ENCODE measurements around the gene IL1RAPL1. TPM values are rescaled to one million over a fixed set of nuclear protein-coding genes. Genes with fewer than 3 reads are reported as not detected.

IL1RAPL1 gene
- polyA plus RNA-seq, 1 donor from 2014 or later: not detected

DNA sequence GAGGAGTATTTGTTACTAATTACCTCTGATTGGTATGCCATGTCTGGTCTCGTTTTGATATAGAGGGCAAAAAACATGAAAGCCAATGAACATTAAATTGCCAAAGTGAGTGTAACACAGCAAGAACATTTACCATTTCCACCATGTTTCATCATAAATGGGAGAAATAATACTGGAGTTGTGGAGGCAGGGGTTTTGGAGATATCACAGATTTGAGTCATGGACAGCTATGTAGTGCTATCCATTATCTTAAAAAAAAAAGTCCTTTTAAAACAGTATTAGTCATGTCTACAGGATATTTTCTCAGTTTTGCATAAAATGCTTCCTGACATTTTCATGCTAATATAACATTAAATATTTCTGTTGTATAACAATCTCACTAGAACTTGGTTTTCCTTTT lies 301.2 kb downstream of the IL1RAPL1 start:
- Histone ChIP-seq H4K20me1 (ENCODE audit: insufficient read depth) (no peaks in the 10 kb centered on the region), H3K79me2 (replicated peaks; ENCODE audit: insufficient read depth, low read length) (no peaks in the 10 kb centered on the region), H2AFZ (ENCODE audit: low read depth, low read length) (no peak overlapping the region), H3K27ac (ENCODE audit: low read length) (no peak overlapping the region), H3K9ac (ENCODE audit: low read length) (no peak overlapping the region), H3K9me3 (ENCODE audit: low read length) (no peaks in the 10 kb centered on the region), H3K27me3 (ENCODE audit: insufficient read depth, low read depth, low read length) (no peaks in the 10 kb centered on the region), H3K9me2 (ENCODE audit: insufficient read depth, low read length) (no peaks in the 10 kb centered on the region), H3K36me3 (ENCODE audit: insufficient read depth, low read length) (no peaks in the 10 kb centered on the region), H3K4me2 (ENCODE audit: low read length) (no peak overlapping the region), H3K4me3 (ENCODE audit: low read length) (no peak overlapping the region), H3F3A (ENCODE audit: insufficient read depth, low read length, poor library complexity, severe bottlenecking) (no peaks in the 10 kb centered on the region)
- TF ChIP-seq CTCF (IDR thresholded peaks at IDR 0.05; ENCODE audit: poor library complexity, severe bottlenecking) (no peak), POLR2AphosphoS5 (IDR thresholded peaks at IDR 0.05) (no peak), MXI1 (conservative IDR thresholded peaks at IDR 0.05; ENCODE audit: poor library complexity, severe bottlenecking) (no peak), EP300 (conservative IDR thresholded peaks at IDR 0.05; ENCODE audit: poor library complexity, severe bottlenecking) (no peak), EZH2 (IDR thresholded peaks at IDR 0.05; ENCODE audit: borderline replicate concordance, insufficient read depth, low read length, poor library complexity, severe bottlenecking) (no peak), TAF1 (IDR thresholded peaks at IDR 0.05; ENCODE audit: low read depth) (no peak), REST (IDR thresholded peaks at IDR 0.05; ENCODE audit: borderline replicate concordance) (no peak), SMC3 (conservative IDR thresholded peaks at IDR 0.05; ENCODE audit: poor library complexity) (no peak), RAD21 (conservative IDR thresholded peaks at IDR 0.05) (no peak)

DNA sequence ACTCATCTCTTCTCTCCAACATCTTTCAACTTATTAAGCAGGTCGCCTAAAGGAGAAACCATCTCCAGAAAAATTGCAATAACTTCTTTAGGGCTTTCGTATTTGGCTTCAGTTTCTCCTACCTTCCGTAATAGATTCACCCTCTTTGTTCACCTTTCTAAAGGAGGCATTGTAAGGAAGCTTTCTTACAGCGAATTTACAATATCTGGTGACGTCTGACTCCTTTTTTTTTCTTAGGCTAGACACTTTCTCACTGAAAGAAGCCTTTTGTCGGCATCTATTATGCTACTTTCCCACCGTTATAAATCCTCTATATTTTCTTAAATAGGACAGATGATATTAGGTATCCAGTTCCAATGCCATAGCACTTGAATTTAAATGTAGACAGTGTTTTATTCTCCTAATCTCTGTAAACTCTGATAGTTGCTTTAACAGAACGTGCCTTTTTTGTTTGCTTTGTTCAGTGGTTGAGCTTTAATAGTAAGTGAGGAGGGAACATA lies 302.4 kb downstream of the IL1RAPL1 start:
- Histone ChIP-seq H3F3A (ENCODE audit: insufficient read depth, low read length, poor library complexity, severe bottlenecking) (no peaks in the 10 kb centered on the region), H2AFZ (ENCODE audit: low read depth, low read length) (no peak overlapping the region), H3K27me3 (ENCODE audit: insufficient read depth, low read depth, low read length) (no peaks in the 10 kb centered on the region), H3K9me3 (ENCODE audit: low read length) (no peaks in the 10 kb centered on the region), H3K9ac (ENCODE audit: low read length) (no peak overlapping the region), H3K4me2 (ENCODE audit: low read length) (no peak overlapping the region), H4K20me1 (ENCODE audit: insufficient read depth) (no peaks in the 10 kb centered on the region), H3K79me2 (replicated peaks; ENCODE audit: insufficient read depth, low read length) (no peaks in the 10 kb centered on the region), H3K9me2 (ENCODE audit: insufficient read depth, low read length) (no peaks in the 10 kb centered on the region), H3K4me3 (ENCODE audit: low read length) (no peak overlapping the region), H3K36me3 (ENCODE audit: insufficient read depth, low read length) (no peaks in the 10 kb centered on the region), H3K27ac (ENCODE audit: low read length) (no peak overlapping the region)
- no peak for TF ChIP-seq POLR2AphosphoS5 (IDR thresholded peaks at IDR 0.05)
- no peak for TF ChIP-seq EP300 (conservative IDR thresholded peaks at IDR 0.05; ENCODE audit: poor library complexity, severe bottlenecking)
- no peak for TF ChIP-seq REST (IDR thresholded peaks at IDR 0.05; ENCODE audit: borderline replicate concordance)
- TF ChIP-seq MXI1 (conservative IDR thresholded peaks at IDR 0.05; ENCODE audit: poor library complexity, severe bottlenecking): no peak
- no peak for TF ChIP-seq EZH2 (IDR thresholded peaks at IDR 0.05; ENCODE audit: borderline replicate concordance, insufficient read depth, low read length, poor library complexity, severe bottlenecking)
- no peak for TF ChIP-seq RAD21 (conservative IDR thresholded peaks at IDR 0.05)
- no peak for TF ChIP-seq SMC3 (conservative IDR thresholded peaks at IDR 0.05; ENCODE audit: poor library complexity)
- no peak for TF ChIP-seq TAF1 (IDR thresholded peaks at IDR 0.05; ENCODE audit: low read depth)
- TF ChIP-seq CTCF (IDR thresholded peaks at IDR 0.05; ENCODE audit: poor library complexity, severe bottlenecking): no peak
